Diencephalon (tissue), 1 donor: Measurements from ENCODE around the gene HLA-DQA2. TPM values are rescaled to one million over a fixed set of nuclear protein-coding genes. Genes with fewer than 3 reads are reported as not detected.

ENCODE experiments used
- small RNA-seq: library from RNA; depleted of rRNA; stranded (forward); fragments of <200 nt; gene quantifications from one replicate; pipeline ENCODE3, GENCODE V24; 2014
- total RNA-seq: library from RNA; depleted of rRNA; stranded (reverse); fragments of >200 nt; gene quantifications from one replicate; pipeline ENCODE4 v1.2.3, GENCODE V29; 2014

Gene HLA-DQA2
- not detected for total RNA-seq

GRCh38 chr6:32741031-32741960 is at the start of gene HLA-DQA2:
Gene HLA-DQA2, plus strand, starts transcription at chr6:32741391. Its CDS starts 53 bp downstream, at chr6:32741444.

GRCh38 chr6:32763421-32763820 is 22.2 kb downstream of the HLA-DQA2 start, which contains the start of gene HLA-DQB2:
Gene HLA-DQB2, minus strand, starts transcription at chr6:32763532. Its CDS starts 62 bp downstream, at chr6:32763470.

Small RNA genes lying within 50 kb of the gene (small RNA-seq; reads per million reads assigned to genes)
- not detected for gene MIR3135B

Other genes with a start within 250 kb of the HLA-DQA2 start
- 3.0 TPM for gene HLA-DRB5, start 211.1 kb upstream of the HLA-DQA2 start, total RNA-seq
- 9.9 TPM for gene HLA-DRB1, start 151.5 kb upstream of the HLA-DQA2 start, total RNA-seq
- gene HLA-DQA1, start 104.0 kb upstream of the HLA-DQA2 start, total RNA-seq, result 0.92 TPM
- 4.4 TPM for gene HLA-DQB1, start 74.7 kb upstream of the HLA-DQA2 start, total RNA-seq
- gene HLA-DQB2, start 22.1 kb downstream of the HLA-DQA2 start, total RNA-seq, result not detected
- not detected for gene HLA-DOB, start 75.6 kb downstream of the HLA-DQA2 start, total RNA-seq
- 6.5 TPM for gene TAP2, start 97.3 kb downstream of the HLA-DQA2 start, total RNA-seq
- 5.8 TPM for gene PSMB8, start 102.7 kb downstream of the HLA-DQA2 start, total RNA-seq
- 8.3 TPM for gene TAP1, start 112.3 kb downstream of the HLA-DQA2 start, total RNA-seq
- 3.2 TPM for gene PSMB9, start 112.8 kb downstream of the HLA-DQA2 start, total RNA-seq
- 2.3 TPM for gene HLA-DMB, start 199.6 kb downstream of the HLA-DQA2 start, total RNA-seq
- gene HLA-DMA, start 211.7 kb downstream of the HLA-DQA2 start, total RNA-seq, result 0.46 TPM
- 87.0 TPM for gene BRD2, start 227.2 kb downstream of the HLA-DQA2 start, total RNA-seq